HepG2 (cell line): ENCODE data around the gene ACTR1A. TPM values are rescaled to one million over a fixed set of nuclear protein-coding genes. Genes with fewer than 3 reads are reported as not detected.

Source experiments
- ATAC-seq: fragments of 200-7000 bp; cut with Tn5 transposase; 3 replicates; pipeline ENCODE4 v1.9.1; 2020; ENCODE audit warnings: mild to moderate bottlenecking, moderate library complexity
- BruUV-seq: library from RNA; stranded (reverse); fragments of 400-500 nt; replicated peaks from 2 replicates; lab custom pipeline; 2021; lab: Mats Ljungman, UMichigan
- CTCF ChIA-PET: fragments of 300-600 bp; formaldehyde crosslinking; extraction: SDS; loops from one replicate; lab custom pipeline; 2021; ENCODE audit warnings: low total read pairs, inconsistent platforms, low intra/inter-chr PET ratio; lab: Yijun Ruan, JAX
- POLR2A ChIA-PET: fragments of 350-600 bp; sonication (Branson Sonifier 250); formaldehyde crosslinking; loops from one replicate; lab custom pipeline; 2020; ENCODE audit warnings: antibody characterized with exemption, inconsistent platforms; lab: Yijun Ruan, JAX
- DNase-seq: peaks from one replicate; pipeline ENCODE4 v3.0.0-alpha.2; 2015; ENCODE audit warnings: low spot score
- FAIRE-seq: peaks from 3 replicates; lab custom pipeline; 2011; peaks lifted over from hg19 to GRCh38; lab: Jason Lieb, UNC
- H2AFZ ChIP-seq: one replicate; pipeline ENCODE4 v1.6.1; 2011; ENCODE audit warnings: low read length, inconsistent platforms
- H3K27ac ChIP-seq: fragments of 300-600 bp; 3 replicates; pipeline ENCODE4 v1.8.0; 2011; ENCODE audit warnings: mixed run types, mild to moderate bottlenecking, mixed read lengths, low read length, inconsistent platforms; ENCODE audit not compliant: insufficient read depth; ENCODE audit errors: extremely low read length
- H3K27me3 ChIP-seq, 2 experiments: fragments of 200-600 bp in 1 of 2; 2 replicates in 1 of 2; 3 replicates in 1 of 2; pipeline versions ENCODE4 v1.6.0 to v1.8.0; 2011; ENCODE audit warnings: low read length in 2 of 2, mild to moderate bottlenecking in 2 of 2, moderate library complexity in 2 of 2, inconsistent platforms in 1 of 2; ENCODE audit not compliant: insufficient read depth in 2 of 2, control insufficient read depth in 1 of 2
- H3K36me3 ChIP-seq, 2 experiments: fragments of 200-600 bp in 1 of 2; replicated peaks in 1 of 2; 2 replicates in 1 of 2; 3 replicates in 1 of 2; pipeline versions ENCODE4 v1.5.1 to v1.8.0; 2011; ENCODE audit warnings: low read length in 2 of 2, inconsistent platforms in 1 of 2; ENCODE audit not compliant: insufficient read depth in 2 of 2, control insufficient read depth in 1 of 2
- H3K4me1 ChIP-seq: 2 replicates; pipeline ENCODE4 v1.5.1; 2012; ENCODE audit warnings: low read length, inconsistent platforms; ENCODE audit not compliant: insufficient read depth
- H3K4me2 ChIP-seq: 2 replicates; pipeline ENCODE4 v1.6.0; 2011; ENCODE audit warnings: low read depth, low read length, inconsistent platforms
- H3K4me3 ChIP-seq, 3 experiments: fragments of 200-600 bp in 1 of 3; sonication (generic), shearing (Covaris generic) in 1 of 3; replicated peaks in 1 of 3; 2 replicates each; pipeline ENCODE4 v1.5.1; 2011 to 2016; ENCODE audit warnings: low read length in 3 of 3, inconsistent platforms in 2 of 3, low read depth in 2 of 3, mild to moderate bottlenecking in 2 of 3, control low read depth in 1 of 3, mixed read lengths in 1 of 3; ENCODE audit not compliant: insufficient read depth in 1 of 3
- H3K79me2 ChIP-seq: one replicate; pipeline ENCODE4 v1.6.1; 2011; ENCODE audit warnings: low read length, inconsistent platforms; ENCODE audit not compliant: insufficient read depth
- H3K9ac ChIP-seq: 2 replicates; pipeline ENCODE4 v1.6.0; 2011; ENCODE audit warnings: mild to moderate bottlenecking, low read depth, low read length, inconsistent platforms; ENCODE audit not compliant: insufficient read depth
- H3K9me3 ChIP-seq: 2 replicates; pipeline ENCODE4 v1.5.1; 2012; ENCODE audit warnings: mild to moderate bottlenecking, low read length
- H4K20me1 ChIP-seq: 2 replicates; pipeline ENCODE4 v1.6.0; 2011; ENCODE audit warnings: inconsistent platforms, mild to moderate bottlenecking, low read length, moderate library complexity; ENCODE audit not compliant: insufficient read depth
- CSRNP1 ChIP-seq: sonication (generic); formaldehyde crosslinking; IDR thresholded peaks from 2 replicates; pipeline ENCODE4 v1.8.1; 2023; ENCODE audit warnings: mild to moderate bottlenecking, missing genetic modification reagents
- FOXO4 ChIP-seq: sonication (generic); formaldehyde crosslinking; conservative IDR thresholded peaks from 2 replicates; pipeline ENCODE4 v1.8.1; 2023; ENCODE audit warnings: missing genetic modification reagents
- GABPB1 ChIP-seq: IDR thresholded peaks from 2 replicates; pipeline ENCODE4 v1.6.1; 2016; ENCODE audit warnings: mild to moderate bottlenecking, missing genetic modification reagents, moderate library complexity, missing compliant biosample characterization
- GRHL1 ChIP-seq: sonication (generic); formaldehyde crosslinking; conservative IDR thresholded peaks from 2 replicates; pipeline ENCODE4 v1.8.0; 2022; ENCODE audit warnings: missing genetic modification reagents
- HNRNPLL ChIP-seq: fragments of 200-400 bp; formaldehyde crosslinking; IDR thresholded peaks from 2 replicates; pipeline ENCODE4 v1.6.1; 2017; ENCODE audit warnings: mild to moderate bottlenecking, low read depth, low read length; ENCODE audit not compliant: poor library complexity, severe bottlenecking
- KLF16 ChIP-seq, 2 experiments: sonication (generic) in 1 of 2; formaldehyde crosslinking in 1 of 2; IDR thresholded peaks; 2 replicates each; pipeline versions ENCODE4 v1.6.1 to v1.8.0; 2016 to 2023; ENCODE audit warnings: missing genetic modification reagents in 2 of 2, missing compliant biosample characterization in 1 of 2
- POGZ ChIP-seq: sonication (generic); formaldehyde crosslinking; IDR thresholded peaks from 2 replicates; pipeline ENCODE4 v1.4.0; 2020; ENCODE audit warnings: mild to moderate bottlenecking, missing genetic modification reagents
- ZBTB49 ChIP-seq: sonication (generic); formaldehyde crosslinking; IDR thresholded peaks from 2 replicates; pipeline ENCODE4 v1.4.0; 2020; ENCODE audit warnings: missing genetic modification reagents, borderline replicate concordance
- ZFP36L2 ChIP-seq: sonication (generic); formaldehyde crosslinking; IDR thresholded peaks from 2 replicates; pipeline ENCODE4 v1.4.0; 2020; ENCODE audit warnings: missing genetic modification reagents
- ZNF724P ChIP-seq: sonication (generic); formaldehyde crosslinking; IDR thresholded peaks from 2 replicates; pipeline ENCODE4 v1.8.0; 2022; ENCODE audit warnings: missing genetic modification reagents, borderline replicate concordance
- ZNF841 ChIP-seq: sonication (generic); formaldehyde crosslinking; IDR thresholded peaks from 2 replicates; pipeline ENCODE4 v1.8.1; 2023; ENCODE audit warnings: missing genetic modification reagents, borderline replicate concordance
- WGBS: methylation state at CpG from one replicate; pipeline ENCODE4 v1.1.6; 2017; ENCODE audit warnings: low lambda C conversion rate; 5-methylcytosine and 5-hydroxymethylcytosine counted together
- in situ Hi-C: cut with HindIII; loops from 2 replicates; pipeline ENCODE4 v1.10.0; 2017; ENCODE audit warnings: low pct_unique_long_range_greater_than_20kb; ENCODE audit not compliant: extremely low pct_ligation_motif_present
- intact Hi-C: fragments of 100-400 bp; cut with micrococcal nuclease; formaldehyde crosslinking; loops from one replicate; pipeline ENCODE4 v1.10.0; 2022; ENCODE audit not compliant: unreplicated experiment
- polyA plus RNA-seq, 8 experiments: library from polyadenylated mRNA; depleted of rRNA in 3 of 8; stranded (reverse) in 7 of 8; unstranded in 1 of 8; fragments of >200 nt; fragmentation: Illumina TruSeq in 4 of 8; extraction: Trizol in 4 of 8; gene quantifications; 2 replicates each; pipeline versions ENCODE4 v1.2.1 to v1.2.3, GENCODE V29; 2011 to 2016; ENCODE audit warnings: low read depth in 4 of 8, missing spikeins in 1 of 8, mixed read lengths in 1 of 8; ENCODE audit not compliant: insufficient read depth in 1 of 8
- total RNA-seq, 5 experiments: library from RNA; depleted of rRNA; stranded (reverse); fragments of >200 nt; fragmentation: Illumina TruSeq; extraction: Trizol; gene quantifications; 2 replicates each; pipeline ENCODE4 v1.2.3, GENCODE V29; 2016; ENCODE audit warnings: low read depth in 1 of 5

The ACTR1A gene
- total and polyA plus RNA-seq, 2 of the 13 experiments (the other 11 are each of a cell fraction or from before 2014, with no cell fraction given), result 59.6 to 62.8 TPM

GRCh38 chr10:102461187-102462054 is 41.1 kb downstream of the ACTR1A start:
- BruUV-seq, result no TSS peak
- Histone ChIP-seq H4K20me1 (no peaks in the 10 kb centered on the region), H3K36me3 (no peaks in the 10 kb centered on the region), H3K4me2 (peak overlapping the region; percentile 96), H3K79me2 (no peaks in the 10 kb centered on the region), H3K4me3 (peak overlapping the region; percentile 45 to 74 (median 64)), H3K27me3 (no peaks in the 10 kb centered on the region), H2AFZ (peak overlapping the region; percentile 85), H3K27ac (no peak overlapping the region), H3K4me1 (peaks cover 58% of the 10 kb centered on the region), H3K9me3 (no peaks in the 10 kb centered on the region), H3K9ac (peak overlapping the region; percentile 41)
- peak; percentile 77 for DNase-seq
- in situ Hi-C loops, result loop anchor here (5.0 kb wide), 1 partner anchor 39 kb away; the partner anchor contains the start of gene FBXL15
- ChIA-PET CTCF (no interaction called here), POLR2A (interaction anchor here (0.7 to 4.6 kb wide), 8 partner anchors 10 to 62 kb away, joined by 3 to 73 read pairs (median 8); partner anchors contain the start of genes ACTR1A, C10orf95, CUEDC2 and FBXL15)
- intact Hi-C loops, result loop anchor here (2.0 kb wide), 2 partner anchors 41 to 67 kb away; partner anchors contain the start of gene FBXL15
- 2% methylated on average over 16 of the region's 54 CpGs for WGBS
- FAIRE-seq, result peak; percentile 32
- peak; percentile 81 for ATAC-seq
- TF ChIP-seq KLF16 (CRISPR knock-in tag; IDR thresholded peaks at IDR 0.05) (no peak), ZFP36L2 (no peak), POGZ (CRISPR knock-in tag) (0 out of 2 replicates have a peak, but pooled peaks have one; percentile 20), HNRNPLL (peak; percentile 55), ZNF841 (no peak), ZNF724P (CRISPR knock-in tag) (no peak; the same call in 1 of the 2 replicates), ZBTB49 (CRISPR knock-in tag) (no peak), CSRNP1 (CRISPR knock-in tag) (peak; percentile 74; the same call in 1 of the 2 replicates), GRHL1 (CRISPR knock-in tag) (no peak), FOXO4 (CRISPR knock-in tag) (no peak), GABPB1 (CRISPR knock-in tag) (peak; percentile 90)
